ENCODE measurements around the gene COL16A1.

COL16A1 gene

DNA sequence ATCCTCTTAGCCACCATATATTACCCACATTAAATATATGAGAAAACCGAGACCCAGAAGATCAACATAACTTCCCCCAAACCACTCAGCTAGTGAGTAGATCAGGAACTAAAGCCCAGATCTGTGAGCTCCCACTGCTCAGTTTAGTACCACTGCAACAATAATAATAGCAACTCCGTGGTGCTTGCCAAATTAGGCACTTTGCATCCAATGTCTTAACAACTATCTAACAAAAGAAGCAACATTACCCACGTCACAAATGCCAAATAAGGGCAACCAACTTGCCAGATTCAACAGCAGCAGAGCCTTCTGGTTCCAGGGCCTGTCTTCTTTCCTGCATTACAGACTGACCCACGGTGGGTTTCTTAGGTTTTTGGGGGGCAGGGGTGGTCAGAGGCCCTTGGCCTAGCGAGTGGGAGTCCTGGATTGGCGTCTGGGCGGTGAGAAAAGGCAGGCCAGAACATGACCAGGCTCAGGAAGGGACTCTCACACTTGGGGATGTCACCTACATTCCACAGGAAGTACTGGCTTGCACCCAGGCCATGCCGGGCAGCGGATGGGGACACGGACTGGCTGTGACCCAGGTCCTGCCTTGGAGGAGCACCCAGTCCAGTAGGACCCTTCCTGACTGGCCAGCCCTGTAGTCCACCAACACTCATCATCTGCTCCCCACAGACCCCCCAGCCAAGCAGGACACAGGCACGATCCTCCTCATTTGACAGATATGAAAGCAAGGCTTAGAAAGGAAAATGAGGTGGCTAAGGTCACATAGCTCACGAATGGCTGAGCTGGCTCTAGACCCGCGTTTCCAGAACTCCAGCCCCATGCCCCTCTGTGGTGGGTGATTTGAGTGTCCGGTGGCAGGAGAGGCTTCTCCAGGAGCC, 81.7 kb downstream of the COL16A1 start:
- DNase-seq, result no peak

DNA sequence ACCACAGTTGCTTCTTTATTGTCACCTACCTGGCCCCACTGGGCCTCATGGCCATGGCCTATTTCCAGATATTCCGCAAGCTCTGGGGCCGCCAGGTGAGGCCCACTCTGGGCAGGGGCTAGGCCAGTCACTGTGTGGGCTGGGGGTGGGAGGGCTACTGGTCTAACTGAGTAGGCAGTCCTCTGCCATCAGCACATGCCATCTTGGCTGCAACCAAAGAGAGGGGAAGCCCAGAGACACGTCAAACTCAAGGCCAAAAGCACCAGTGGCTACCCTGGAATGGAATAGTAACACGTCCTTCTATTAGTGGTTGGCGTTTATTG, 82.4 kb downstream of the COL16A1 start:
- DNase-seq, result no peak

DNA sequence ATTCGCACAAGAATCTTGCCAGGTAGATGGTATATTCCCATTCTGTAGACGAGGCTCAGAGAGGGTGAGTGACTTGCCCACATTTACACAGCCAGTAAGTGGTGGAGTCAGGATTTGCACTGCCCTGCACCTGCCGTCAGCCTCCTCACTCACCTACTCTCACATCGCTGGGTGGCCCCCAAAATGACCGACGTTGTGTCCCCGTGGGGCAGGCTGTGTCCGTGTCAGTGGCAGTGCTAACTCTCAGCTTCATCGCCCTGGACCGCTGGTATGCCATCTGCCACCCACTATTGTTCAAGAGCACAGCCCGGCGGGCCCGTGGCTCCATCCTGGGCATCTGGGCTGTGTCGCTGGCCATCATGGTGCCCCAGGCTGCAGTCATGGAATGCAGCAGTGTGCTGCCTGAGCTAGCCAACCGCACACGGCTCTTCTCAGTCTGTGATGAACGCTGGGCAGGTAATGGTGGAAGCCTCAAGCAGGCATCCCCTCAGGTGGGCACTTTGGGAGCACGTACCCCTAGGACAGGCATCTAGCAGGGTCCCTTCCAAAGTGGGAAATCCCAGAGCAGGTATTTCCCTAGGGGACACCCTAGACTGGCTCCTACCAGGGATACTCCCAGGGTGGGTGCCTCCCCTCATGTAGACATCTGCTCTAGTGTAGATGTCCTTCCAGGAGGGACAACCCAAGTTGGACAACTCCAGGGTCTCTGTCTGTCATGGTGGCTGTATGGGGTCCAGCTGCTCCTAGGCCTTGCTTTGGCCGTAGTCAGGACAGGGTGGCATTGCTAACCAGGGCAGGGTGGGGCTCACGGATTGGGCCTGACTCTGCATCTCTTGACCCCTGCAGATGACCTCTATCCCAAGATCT, 83.0 kb downstream of the COL16A1 start:
- no peak for DNase-seq

DNA sequence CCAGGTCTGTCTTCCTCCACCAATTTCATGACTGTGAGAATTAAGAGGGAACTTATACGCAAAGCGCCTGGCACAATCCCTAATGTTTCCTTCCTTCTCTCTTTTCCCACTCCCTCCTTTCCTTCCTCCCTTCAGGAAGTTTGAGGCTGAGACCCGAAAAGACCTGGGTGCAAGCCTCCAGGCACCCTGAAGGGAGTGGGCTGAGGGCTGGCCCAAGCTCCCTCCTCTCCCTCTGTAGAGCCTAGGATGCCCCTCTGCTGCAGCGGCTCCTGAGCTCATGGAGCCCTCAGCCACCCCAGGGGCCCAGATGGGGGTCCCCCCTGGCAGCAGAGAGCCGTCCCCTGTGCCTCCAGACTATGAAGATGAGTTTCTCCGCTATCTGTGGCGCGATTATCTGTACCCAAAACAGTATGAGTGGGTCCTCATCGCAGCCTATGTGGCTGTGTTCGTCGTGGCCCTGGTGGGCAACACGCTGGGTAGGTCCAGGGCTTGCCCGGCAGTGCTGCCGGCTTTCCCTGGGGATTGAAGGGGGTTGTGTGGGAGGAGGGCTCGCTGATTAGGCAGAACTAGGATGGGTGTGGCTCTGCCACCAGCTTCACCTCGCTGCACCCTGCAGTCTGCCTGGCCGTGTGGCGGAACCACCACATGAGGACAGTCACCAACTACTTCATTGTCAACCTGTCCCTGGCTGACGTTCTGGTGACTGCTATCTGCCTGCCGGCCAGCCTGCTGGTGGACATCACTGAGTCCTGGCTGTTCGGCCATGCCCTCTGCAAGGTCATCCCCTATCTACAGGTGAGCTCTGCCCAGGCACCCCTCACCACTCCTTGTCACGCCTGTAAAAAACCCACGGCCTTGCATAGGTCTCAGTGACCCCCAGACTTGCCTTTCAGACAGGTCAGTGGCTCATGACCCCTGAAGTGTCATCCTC, 84.6 kb downstream of the COL16A1 start:
- DNase-seq, result no peak

DNA sequence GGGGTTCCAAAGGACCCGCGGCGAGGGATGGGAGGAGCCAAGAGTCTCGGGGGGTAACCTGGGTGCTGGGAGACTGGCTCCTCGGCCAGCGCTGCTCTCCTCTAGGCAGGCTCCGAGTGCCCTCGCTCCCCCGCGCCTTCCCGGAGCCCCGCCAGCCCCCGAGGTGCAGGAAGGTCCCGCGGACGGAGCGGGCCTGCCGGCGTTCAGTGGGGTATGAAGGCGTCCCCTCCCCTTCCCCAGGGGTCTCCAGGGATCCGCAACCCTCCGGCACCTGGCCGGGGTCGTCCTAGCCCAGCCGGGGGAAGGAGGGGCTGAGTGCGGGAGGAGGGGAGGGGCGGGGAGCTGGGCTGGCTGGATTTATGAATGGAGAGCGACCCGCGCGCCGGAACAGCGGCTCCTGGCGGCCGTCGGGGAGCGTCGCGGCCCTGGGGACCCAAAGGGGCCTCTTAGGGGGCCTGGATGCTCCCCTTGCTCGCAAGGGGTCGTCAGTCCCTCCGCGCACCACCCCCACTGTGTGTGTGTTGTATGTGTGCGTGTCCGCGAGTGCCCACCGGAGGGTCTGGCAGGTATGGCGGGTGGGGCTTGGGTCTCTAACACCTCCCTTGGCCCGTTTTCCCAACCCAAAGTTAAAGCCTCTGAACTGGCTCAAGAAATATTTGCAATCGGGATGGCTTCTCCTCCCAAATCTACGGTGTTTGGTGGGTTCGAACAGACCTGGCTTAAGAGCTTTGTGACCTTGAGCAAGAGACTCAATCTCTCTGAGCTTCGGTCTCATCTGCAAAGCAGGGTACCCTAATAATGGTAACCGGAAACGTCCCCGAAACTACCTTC, 85.7 kb downstream of the COL16A1 start:
- peak; percentile 48 for DNase-seq

DNA sequence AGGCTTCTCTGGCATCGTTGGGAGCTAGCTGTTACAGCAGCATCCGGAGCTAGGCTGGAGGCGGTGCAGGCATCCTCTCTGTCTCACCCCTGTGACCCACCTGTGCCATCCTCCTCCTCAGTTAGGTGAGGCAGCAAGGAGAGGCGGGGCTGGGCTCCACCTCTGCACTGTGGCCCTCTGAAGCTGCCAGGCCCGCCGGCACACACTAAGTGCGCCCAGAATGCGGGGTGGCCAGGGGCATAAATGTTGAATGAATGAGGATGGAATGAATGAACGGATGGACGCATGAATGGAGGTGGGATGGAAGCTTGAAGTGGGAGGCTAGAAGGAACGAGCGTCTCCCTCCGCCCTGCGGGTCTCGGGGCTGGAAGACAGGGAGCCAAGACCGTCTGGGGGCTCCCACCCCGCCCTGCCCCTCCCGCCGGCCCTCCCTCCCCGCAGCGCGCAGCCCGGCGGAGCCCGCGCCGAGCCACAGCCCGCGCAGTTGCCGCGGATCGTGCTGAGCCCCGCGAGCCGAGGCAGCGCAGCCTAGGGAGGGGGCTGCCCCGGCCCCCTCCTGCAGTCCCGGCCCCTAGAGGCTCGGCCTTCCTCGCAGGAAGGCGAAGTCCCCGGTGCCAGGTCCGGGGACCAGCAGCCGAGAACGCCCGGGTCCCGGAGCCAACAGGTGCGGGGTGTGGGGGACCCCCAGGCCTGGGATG, 86.5 kb downstream of the COL16A1 start, which contains the start of gene HCRTR1:
TSS of gene HCRTR1 (plus strand) at position 472 of the 698 bp plus-strand sequence. CDS start 1,504 bp downstream, outside the sequence.
- DNase-seq, result no peak

DNA sequence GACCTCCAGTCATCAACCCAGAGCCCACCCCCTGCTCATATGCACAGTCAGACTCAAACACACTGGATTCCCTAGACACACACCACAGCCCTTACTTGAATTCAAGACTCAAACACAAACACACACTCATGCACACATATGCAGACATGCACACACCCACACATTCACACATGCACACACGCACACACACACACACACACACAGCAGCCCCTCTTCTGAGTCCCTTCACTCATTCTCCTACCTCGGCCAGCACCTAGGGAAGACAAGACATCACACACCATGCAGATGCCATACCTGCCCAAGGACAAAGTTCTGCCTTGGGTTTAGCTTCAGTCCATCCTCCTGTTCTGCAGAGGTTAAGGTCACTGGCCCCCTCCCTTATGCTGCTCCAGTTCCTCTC, 87.9 kb downstream of the COL16A1 start:
- DNase-seq, result no peak

DNA sequence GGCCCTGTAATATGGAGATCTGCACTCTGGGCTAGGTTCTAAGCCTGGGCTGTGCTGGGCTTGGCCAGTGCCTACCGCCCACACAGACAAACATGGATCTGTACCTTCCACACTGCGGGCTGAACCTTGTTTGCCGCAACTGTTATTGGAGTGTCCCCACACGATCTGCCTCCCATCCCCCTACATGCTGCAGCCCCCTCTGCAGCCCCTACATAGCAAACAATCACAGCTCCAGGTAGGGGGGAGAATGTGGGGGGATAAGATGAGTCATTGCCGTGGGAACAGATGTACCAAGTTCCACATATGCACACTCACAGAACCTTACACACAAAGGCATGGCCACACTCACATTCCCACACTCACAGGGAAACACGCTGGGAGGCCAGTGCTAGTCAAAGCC, 88.4 kb downstream of the COL16A1 start:
- DNase-seq, result no peak

DNA sequence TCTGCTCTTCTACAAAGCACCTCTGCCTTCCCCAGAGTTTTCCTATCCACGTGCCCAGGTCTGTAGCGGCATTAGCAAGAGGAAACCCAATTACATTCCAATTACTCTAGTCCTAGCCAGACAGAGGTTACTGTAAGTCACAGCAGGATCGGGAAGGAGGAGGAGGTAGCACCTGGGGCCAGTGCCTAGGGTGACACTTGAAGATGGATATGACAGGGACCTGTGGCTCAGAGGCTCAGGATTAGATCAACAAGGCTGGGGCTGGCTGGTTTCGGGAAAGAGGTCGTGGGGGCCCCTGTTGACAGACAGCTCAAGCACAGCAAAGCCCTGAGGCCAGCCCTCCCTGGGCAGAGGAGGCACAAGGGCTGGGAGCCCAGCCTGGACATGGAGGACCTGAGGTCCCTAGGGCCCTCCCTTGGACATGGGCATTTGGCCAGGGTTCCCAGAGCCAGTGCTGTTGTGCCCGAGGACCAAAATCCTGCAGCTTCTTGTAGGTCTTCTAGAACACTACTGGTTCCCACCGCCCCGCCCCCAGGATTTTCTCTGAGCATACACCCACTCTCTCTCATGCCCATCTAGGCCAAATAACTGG, 89.3 kb downstream of the COL16A1 start:
- no peak for DNase-seq

DNA sequence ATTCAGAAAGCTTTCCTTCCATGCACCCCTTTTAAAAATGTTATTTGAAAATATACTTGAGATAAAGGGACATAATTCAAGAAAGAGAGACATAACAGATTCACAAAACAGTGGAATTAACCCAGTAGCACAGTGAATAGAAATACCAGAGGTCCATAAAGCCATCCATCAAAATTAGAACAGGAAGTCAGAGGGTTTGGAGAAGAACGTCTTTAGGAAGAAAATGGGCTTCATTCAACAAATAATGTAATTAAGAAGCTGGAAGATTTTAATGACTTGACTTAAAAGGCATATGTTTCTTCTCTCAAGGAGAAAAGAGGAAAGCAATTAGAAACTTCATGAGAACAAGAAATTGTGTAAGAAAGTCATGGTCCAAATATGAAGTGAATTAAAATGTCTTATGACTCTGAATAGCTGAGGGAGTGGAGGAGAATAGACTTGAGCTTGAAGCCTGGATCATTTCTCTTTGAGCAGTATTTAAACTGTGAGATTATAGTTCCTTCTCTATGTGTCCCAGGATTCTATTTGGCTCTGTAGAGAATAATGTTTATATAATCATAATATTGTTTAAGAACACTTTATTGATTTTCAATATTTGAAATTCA, 94.2 kb downstream of the COL16A1 start:
- no peak for DNase-seq

DNA sequence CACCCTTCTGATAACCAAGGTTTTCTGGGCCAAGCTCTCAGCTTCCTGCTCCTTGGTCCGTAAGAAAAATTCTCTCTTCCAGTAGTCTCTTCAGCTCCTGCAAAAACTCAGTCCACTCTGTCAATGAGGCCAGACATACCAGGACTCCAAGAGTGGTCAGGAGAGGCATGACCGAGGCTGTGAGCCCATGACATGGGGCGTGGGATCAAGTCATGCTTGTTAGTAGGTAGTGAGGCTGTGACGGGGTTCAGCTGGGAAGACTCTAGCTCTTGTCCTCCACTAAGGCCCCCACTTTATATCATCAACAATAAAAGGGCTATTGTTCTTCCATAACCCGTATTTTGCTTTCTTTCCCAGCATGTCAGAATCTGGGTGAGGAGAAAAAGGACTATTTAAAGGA, 96.5 kb downstream of the COL16A1 start:
- DNase-seq, result no peak

DNA sequence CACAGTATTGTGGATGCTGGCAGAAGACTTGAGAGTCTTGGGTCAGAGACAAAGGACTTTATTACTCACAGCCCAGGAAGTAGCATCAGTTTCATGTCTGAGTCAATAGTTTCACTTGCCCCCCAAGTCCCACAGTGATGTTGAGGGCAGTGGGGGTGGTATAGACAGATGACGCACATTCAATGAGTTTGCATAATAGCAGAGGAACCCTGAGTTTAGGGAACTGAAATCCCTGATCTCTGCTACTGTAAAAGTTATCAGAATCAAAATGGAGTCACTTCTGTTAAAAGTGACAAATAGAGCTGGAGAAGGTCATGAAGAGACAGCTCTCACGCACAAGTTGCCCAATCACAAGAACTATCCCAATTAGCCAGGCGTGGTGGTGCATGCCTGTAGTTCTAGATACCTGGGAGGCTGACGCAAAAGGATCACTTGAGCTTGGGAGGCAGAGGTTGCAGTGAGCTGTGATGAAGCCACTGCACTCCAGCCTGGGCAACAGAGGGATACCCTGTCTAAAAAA, 97.8 kb downstream of the COL16A1 start:
- no peak for DNase-seq

Measured in NCI-H1105 treated with DMSO at 0.1 percent for 48 hours (cell line).